Stimulated activated CD4-positive, alpha-beta T cell treated with anti-CD3 and anti-CD28 coated beads, Interleukin-15, amount 100 ng/mL, for 1 hour (primary cell): ENCODE results near the gene IGFN1.
A peak's percentile ranks its signal among the peaks of the same experiment; 100 is the strongest.

ENCODE experiments used
- DNase-seq, 2 donors: peaks; one replicate each; pipeline ENCODE4 v3.0.0-alpha.2; 2020; ENCODE audit warnings: low read depth in 1 of 2, low spot score in 1 of 2

IGFN1 gene

GRCh38 chr1:201190624-201191051 lies at the start of gene IGFN1:
IGFN1 (plus strand) TSS chr1:201190824; CDS start chr1:201193294, 2,470 bp downstream.
- no peak for DNase-seq

- DNase-seq: no peak
These were observed 49.7 kb upstream of the IGFN1 start for GRCh38 chr1:201140941-201141260.

GRCh38 chr1:201141418-201141817 lies 49.2 kb upstream of the IGFN1 start:
- no peak for DNase-seq

GRCh38 chr1:201142011-201142848 lies 48.4 kb upstream of the IGFN1 start:
- no peak for DNase-seq

GRCh38 chr1:201142849-201143725 lies 47.5 kb upstream of the IGFN1 start:
- no peak for DNase-seq

- no peak for DNase-seq
These were observed 46.6 kb upstream of the IGFN1 start for GRCh38 chr1:201143726-201144635.

- DNase-seq: no peak
These were observed 45.9 kb upstream of the IGFN1 start for GRCh38 chr1:201144701-201145100.

- DNase-seq: no peak
These were observed 45.5 kb upstream of the IGFN1 start for GRCh38 chr1:201145132-201145531.

GRCh38 chr1:201145816-201146215 lies 44.8 kb upstream of the IGFN1 start:
- DNase-seq: no peak

GRCh38 chr1:201146626-201147390 lies 43.8 kb upstream of the IGFN1 start:
- DNase-seq: no peak

GRCh38 chr1:201147396-201148015 lies 43.1 kb upstream of the IGFN1 start:
- DNase-seq: no peak

GRCh38 chr1:201149400-201149799 lies 41.2 kb upstream of the IGFN1 start:
- no peak for DNase-seq

GRCh38 chr1:201153474-201154388 lies 36.9 kb upstream of the IGFN1 start:
- no peak for DNase-seq

GRCh38 chr1:201154389-201155165 lies 36.0 kb upstream of the IGFN1 start, which contains the start of gene TMEM9:
TMEM9 (minus strand) TSS chr1:201154474; CDS start chr1:201153923, 551 bp downstream.
- DNase-seq: peak; percentile 97 to 99

- no peak for DNase-seq
These were observed 35.3 kb upstream of the IGFN1 start for GRCh38 chr1:201155354-201155753.

- DNase-seq: no peak
These were observed 34.3 kb upstream of the IGFN1 start for GRCh38 chr1:201156346-201156745.

- no peak for DNase-seq
These were observed 33.8 kb upstream of the IGFN1 start for GRCh38 chr1:201156819-201157218.

- DNase-seq: no peak
These were observed 32.7 kb upstream of the IGFN1 start for GRCh38 chr1:201157949-201158348.
